ENCODE data around the gene STAT6. TPM values are rescaled to one million over a fixed set of nuclear protein-coding genes. Genes with fewer than 3 reads are reported as not detected.

Gene STAT6
- total RNA-seq, 1 donor: 81.6 TPM

GRCh38 chr12:57095440-57095839, 15.7 kb downstream of the STAT6 start:
- no peak for TF ChIP-seq CTCF (IDR thresholded peaks at IDR 0.05; ENCODE audit: insufficient read depth, low read depth, low read length)
- H3K4me3 ChIP-seq (ENCODE audit: low read depth, low read length): no peak overlapping the region
- DNase-seq (ENCODE audit: low read depth): no peak

- DNase-seq (ENCODE audit: low read depth): no peak
- no peak for TF ChIP-seq CTCF (IDR thresholded peaks at IDR 0.05; ENCODE audit: insufficient read depth, low read depth, low read length)
- no peak overlapping the region for H3K4me3 ChIP-seq (ENCODE audit: low read depth, low read length)
These were observed 16.7 kb downstream of the STAT6 start for GRCh38 chr12:57094208-57095160.

- peak; percentile 61 for TF ChIP-seq CTCF (IDR thresholded peaks at IDR 0.05; ENCODE audit: insufficient read depth, low read depth, low read length)
- DNase-seq (ENCODE audit: low read depth): peak; percentile 84
- no peak overlapping the region for H3K4me3 ChIP-seq (ENCODE audit: low read depth, low read length)
These were observed 17.6 kb downstream of the STAT6 start for GRCh38 chr12:57093415-57094207.

- no peak for DNase-seq (ENCODE audit: low read depth)
- H3K4me3 ChIP-seq (ENCODE audit: low read depth, low read length): no peak overlapping the region
- no peak for TF ChIP-seq CTCF (IDR thresholded peaks at IDR 0.05; ENCODE audit: insufficient read depth, low read depth, low read length)
These were observed 18.2 kb downstream of the STAT6 start for GRCh38 chr12:57092876-57093414.

- no peak for DNase-seq (ENCODE audit: low read depth)
- no peak for TF ChIP-seq CTCF (IDR thresholded peaks at IDR 0.05; ENCODE audit: insufficient read depth, low read depth, low read length)
- H3K4me3 ChIP-seq (ENCODE audit: low read depth, low read length): no peak overlapping the region
These were observed 18.7 kb downstream of the STAT6 start for GRCh38 chr12:57092529-57092862.

- peak overlapping the region; percentile 93 for H3K4me3 ChIP-seq (ENCODE audit: low read depth, low read length)
- no peak for TF ChIP-seq CTCF (IDR thresholded peaks at IDR 0.05; ENCODE audit: insufficient read depth, low read depth, low read length)
- DNase-seq (ENCODE audit: low read depth): no peak
These were observed 19.3 kb downstream of the STAT6 start for GRCh38 chr12:57091638-57092528.
